Uterus (tissue), 4 donors: ENCODE data around the gene CDC25A. TPM values are rescaled to one million over a fixed set of nuclear protein-coding genes. Genes with fewer than 3 reads are reported as not detected.

ENCODE experiments used
- DNase-seq, 2 donors: peaks; one replicate each; pipeline ENCODE4 v3.0.0-alpha.2; 2019 to 2020
- H3K27ac ChIP-seq, 2 donors: fragments of 200-600 bp; sonication (generic); 1 replicate in 1 of 2; 2 replicates in 1 of 2; pipeline ENCODE4 v1.5.1; 2016 to 2018
- H3K27me3 ChIP-seq, 2 donors: fragments of 200-600 bp; sonication (generic); one replicate each; pipeline ENCODE4 v1.5.1; 2018 to 2019; ENCODE audit warnings: control low read depth in 1 of 2
- H3K36me3 ChIP-seq, 2 donors: fragments of 200-600 bp; sonication (generic); one replicate each; pipeline ENCODE4 v1.5.1; 2019; ENCODE audit warnings: control low read depth in 1 of 2
- H3K4me1 ChIP-seq, 2 donors: fragments of 200-600 bp; sonication (generic); one replicate each; pipeline ENCODE4 v1.5.1; 2018 to 2019; ENCODE audit warnings: control low read depth in 1 of 2
- H3K4me3 ChIP-seq, 2 donors: fragments of 200-600 bp; sonication (generic); 1 replicate in 1 of 2; 2 replicates in 1 of 2; pipeline ENCODE4 v1.5.1; 2018 to 2019; ENCODE audit warnings: mild to moderate bottlenecking in 1 of 2
- H3K9me3 ChIP-seq, 2 donors: fragments of 200-600 bp; sonication (generic); one replicate each; pipeline ENCODE4 v1.5.1; 2019; ENCODE audit warnings: control low read depth in 1 of 2
- POLR2A ChIP-seq, 2 donors: fragments of 450-650 bp; IDR thresholded peaks; one replicate each; pipeline ENCODE4 v1.6.1; 2016; ENCODE audit warnings: antibody characterized with exemption in 2 of 2, mild to moderate bottlenecking in 1 of 2, moderate library complexity in 1 of 2
- intact Hi-C: fragments of 100-400 bp; cut with DNase I; formaldehyde crosslinking; loops from one replicate; pipeline ENCODE4 v1.15.1; 2023; ENCODE audit warnings: low total_unique reads
- total RNA-seq, 4 donors: library from RNA; depleted of rRNA in 3 of 4; stranded (reverse); fragments of >200 nt in 3 of 4; gene quantifications; one replicate each; pipeline versions ENCODE4 v1.1.0 to v1.2.4, GENCODE V29; 2014 to 2023
- TF ChIP-seq, protein P1 (sequence below), 4 experiments: fragments of 200-600 bp in 2 of 4; fragments of 450-650 bp in 2 of 4; sonication (generic) in 2 of 4; IDR thresholded peaks; one replicate each; pipeline ENCODE4 v1.5.1; 2016 to 2019; ENCODE audit warnings: antibody characterized with exemption in 4 of 4, mild to moderate bottlenecking in 2 of 4, moderate library complexity in 1 of 4
- donor health status: DM: yes; HTN: yes; CAD: no.

CDC25A gene
- total RNA-seq, 4 donors from 2014 or later, result 0.67 to 10.5 TPM; not detected in 2

DNA sequence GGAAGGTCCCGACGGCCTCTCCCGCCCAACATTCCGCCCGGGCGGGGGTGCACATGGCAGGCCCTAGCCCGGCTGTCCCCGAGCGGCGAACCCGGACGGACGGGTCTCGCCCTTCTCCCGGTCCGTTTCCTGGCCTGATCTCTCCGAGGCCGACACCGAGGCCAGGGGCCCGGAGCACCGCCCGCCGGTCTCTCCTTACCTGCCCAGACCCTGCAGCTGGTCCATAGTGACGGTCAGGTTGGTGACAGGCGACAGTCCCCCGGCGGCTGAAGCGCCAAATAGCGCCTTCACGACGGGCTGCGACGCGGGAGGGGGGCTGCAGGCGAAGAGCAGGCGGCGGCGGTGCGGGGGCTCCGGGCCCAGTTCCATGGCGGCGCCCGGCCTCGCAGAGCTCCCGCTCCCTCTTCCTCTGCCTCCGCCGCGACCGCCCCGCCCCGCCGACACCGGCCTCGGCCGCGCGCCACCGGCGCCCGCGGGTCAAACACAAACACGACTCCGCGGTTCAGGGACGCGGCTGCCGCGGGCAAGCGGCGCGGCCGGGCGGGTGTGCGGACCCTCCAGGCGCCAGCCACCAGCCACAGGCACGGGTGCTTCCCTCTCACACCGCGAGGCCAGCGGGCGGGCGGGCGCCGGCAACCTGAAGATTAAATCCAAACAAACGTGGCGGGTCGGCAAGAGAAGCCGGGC, 495 bp downstream of the CDC25A start:
- Histone ChIP-seq H3K9me3 (no peaks in the 10 kb centered on the region), H3K4me3 (peak overlapping the region; percentile 59 to 61), H3K27me3 (no peaks in the 10 kb centered on the region), H3K27ac (peak overlapping the region in 1 of 2 donors; percentile 12), H3K36me3 (no peaks in the 10 kb centered on the region), H3K4me1 (peaks cover 0 to 5% of the 10 kb centered on the region in 2 donors)
- DNase-seq, result peak in 1 of 2 donors; percentile 23
- intact Hi-C loops, result no loop called here
- TF ChIP-seq, protein P1, sequence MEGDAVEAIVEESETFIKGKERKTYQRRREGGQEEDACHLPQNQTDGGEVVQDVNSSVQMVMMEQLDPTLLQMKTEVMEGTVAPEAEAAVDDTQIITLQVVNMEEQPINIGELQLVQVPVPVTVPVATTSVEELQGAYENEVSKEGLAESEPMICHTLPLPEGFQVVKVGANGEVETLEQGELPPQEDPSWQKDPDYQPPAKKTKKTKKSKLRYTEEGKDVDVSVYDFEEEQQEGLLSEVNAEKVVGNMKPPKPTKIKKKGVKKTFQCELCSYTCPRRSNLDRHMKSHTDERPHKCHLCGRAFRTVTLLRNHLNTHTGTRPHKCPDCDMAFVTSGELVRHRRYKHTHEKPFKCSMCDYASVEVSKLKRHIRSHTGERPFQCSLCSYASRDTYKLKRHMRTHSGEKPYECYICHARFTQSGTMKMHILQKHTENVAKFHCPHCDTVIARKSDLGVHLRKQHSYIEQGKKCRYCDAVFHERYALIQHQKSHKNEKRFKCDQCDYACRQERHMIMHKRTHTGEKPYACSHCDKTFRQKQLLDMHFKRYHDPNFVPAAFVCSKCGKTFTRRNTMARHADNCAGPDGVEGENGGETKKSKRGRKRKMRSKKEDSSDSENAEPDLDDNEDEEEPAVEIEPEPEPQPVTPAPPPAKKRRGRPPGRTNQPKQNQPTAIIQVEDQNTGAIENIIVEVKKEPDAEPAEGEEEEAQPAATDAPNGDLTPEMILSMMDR (IDR thresholded peaks at IDR 0.05), result no peak
- TF ChIP-seq POLR2A (IDR thresholded peaks at IDR 0.05), result peak in 1 of 2 donors; percentile 15

DNA sequence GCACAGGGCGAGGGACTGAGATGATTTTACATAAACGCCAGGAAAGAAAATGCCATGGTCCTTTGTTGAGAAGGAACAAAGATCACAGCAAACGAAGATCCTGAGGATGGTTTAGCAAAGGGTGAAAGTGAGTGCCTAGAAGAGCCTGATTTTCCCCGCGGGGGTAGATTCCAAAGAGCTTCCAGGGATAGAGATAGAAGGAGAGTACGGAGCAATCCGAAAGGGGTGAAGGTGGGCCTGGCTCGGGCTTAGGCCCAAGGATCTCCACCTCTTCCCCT, 977 bp downstream of the CDC25A start:
- no peaks in the 10 kb centered on the region for H3K27me3 ChIP-seq
- DNase-seq, result no peak
- TF ChIP-seq, protein P1 (IDR thresholded peaks at IDR 0.05), result no peak
- TF ChIP-seq POLR2A (IDR thresholded peaks at IDR 0.05), result no peak
- H3K36me3 ChIP-seq, result no peaks in the 10 kb centered on the region
- intact Hi-C loops, result no loop called here
- H3K4me1 ChIP-seq, result peaks cover 0 to 5% of the 10 kb centered on the region in 2 donors
- peak overlapping the region in 1 of 2 donors; percentile 12 for H3K27ac ChIP-seq
- no peaks in the 10 kb centered on the region for H3K9me3 ChIP-seq
- peak overlapping the region; percentile 59 to 61 for H3K4me3 ChIP-seq

DNA sequence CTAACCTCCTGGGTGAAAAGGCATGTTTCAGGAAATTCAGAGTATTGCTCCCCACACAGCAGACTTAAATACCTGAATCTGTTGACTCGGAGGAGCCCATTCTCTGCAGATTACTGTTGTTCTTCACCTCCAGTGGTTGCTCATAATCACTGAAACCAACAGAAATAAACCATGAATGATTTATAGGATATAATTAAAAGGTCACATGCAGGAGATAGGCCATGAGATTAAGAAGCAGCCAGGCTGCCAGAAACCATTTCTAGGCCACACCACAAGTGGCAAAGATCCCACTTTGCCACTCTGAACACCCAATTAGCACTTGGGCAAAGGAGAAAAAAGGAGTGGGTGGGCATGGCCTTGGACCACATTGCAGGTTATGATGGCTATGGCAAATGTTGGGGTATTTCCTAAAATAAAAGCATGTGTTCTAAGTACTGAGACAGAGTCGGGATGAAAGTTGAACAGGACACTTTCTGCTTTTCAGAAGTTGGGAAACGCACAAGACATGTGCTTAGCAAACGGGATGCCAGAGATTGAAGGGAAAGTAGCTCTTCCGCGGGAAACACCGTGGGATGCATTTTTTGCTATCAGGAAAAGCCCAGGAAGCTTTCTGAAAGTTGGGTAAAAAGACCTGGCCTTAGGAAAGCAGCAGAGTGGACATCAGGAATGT, 1.5 kb downstream of the CDC25A start:
- H3K4me1 ChIP-seq, result peaks cover 0 to 5% of the 10 kb centered on the region in 2 donors
- TF ChIP-seq, protein P1 (IDR thresholded peaks at IDR 0.05), result no peak
- TF ChIP-seq POLR2A (IDR thresholded peaks at IDR 0.05), result no peak
- intact Hi-C loops, result no loop called here
- H3K36me3 ChIP-seq, result no peaks in the 10 kb centered on the region
- no peaks in the 10 kb centered on the region for H3K9me3 ChIP-seq
- peak overlapping the region in 1 of 2 donors; percentile 61 for H3K4me3 ChIP-seq
- no peak for DNase-seq
- H3K27me3 ChIP-seq, result no peaks in the 10 kb centered on the region
- H3K27ac ChIP-seq, result no peak overlapping the region

DNA sequence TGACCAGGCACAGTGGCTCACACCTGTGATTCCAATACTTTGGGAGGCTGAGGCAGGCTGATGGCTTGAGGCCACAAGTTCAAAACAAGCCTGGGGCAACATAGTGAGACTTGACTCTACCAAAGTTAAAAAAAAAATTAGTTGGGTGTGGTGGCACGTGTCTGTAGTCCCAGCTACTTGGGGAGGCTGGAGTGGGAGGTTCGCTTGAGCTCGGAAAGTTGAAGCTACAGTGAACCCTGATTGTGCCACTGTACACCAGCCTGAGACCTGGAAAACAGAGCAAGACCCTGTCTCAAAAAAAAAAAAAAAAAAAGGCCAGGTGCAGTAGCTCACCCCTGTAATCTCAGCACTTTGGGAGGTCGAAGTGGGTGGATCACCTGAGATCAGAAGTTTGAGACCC, 3.1 kb downstream of the CDC25A start:
- TF ChIP-seq, protein P1 (IDR thresholded peaks at IDR 0.05), result no peak
- no peak for TF ChIP-seq POLR2A (IDR thresholded peaks at IDR 0.05)
- Histone ChIP-seq H3K9me3 (no peaks in the 10 kb centered on the region), H3K4me1 (peaks cover 0 to 5% of the 10 kb centered on the region in 2 donors), H3K36me3 (no peaks in the 10 kb centered on the region), H3K27me3 (no peaks in the 10 kb centered on the region), H3K27ac (no peak overlapping the region), H3K4me3 (no peak overlapping the region)
- no peak for DNase-seq
- intact Hi-C loops, result no loop called here

DNA sequence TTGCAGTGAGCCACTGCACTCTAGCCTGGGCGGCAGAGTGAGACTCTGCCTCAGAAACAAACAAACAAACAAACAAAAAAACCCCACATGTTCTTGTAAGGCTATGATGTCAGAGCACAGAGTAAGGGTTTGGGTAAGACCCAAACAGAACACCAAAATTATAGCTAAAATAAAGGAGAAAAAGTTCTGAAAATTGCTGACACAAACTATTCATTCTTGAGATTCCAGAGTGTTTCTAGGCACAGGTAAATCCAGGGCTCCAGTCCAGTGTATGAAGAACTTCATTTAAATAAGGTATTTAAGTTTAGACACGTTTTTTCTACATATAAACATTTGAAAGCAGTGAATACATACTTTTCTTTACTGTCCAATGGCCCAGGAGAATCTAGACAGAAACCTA, 3.9 kb downstream of the CDC25A start:
- no peak for TF ChIP-seq POLR2A (IDR thresholded peaks at IDR 0.05)
- TF ChIP-seq, protein P1 (IDR thresholded peaks at IDR 0.05), result no peak
- Histone ChIP-seq H3K36me3 (no peaks in the 10 kb centered on the region), H3K27ac (no peak overlapping the region), H3K9me3 (no peaks in the 10 kb centered on the region), H3K27me3 (no peaks in the 10 kb centered on the region), H3K4me1 (peaks cover 0 to 5% of the 10 kb centered on the region in 2 donors), H3K4me3 (no peak overlapping the region)
- DNase-seq, result no peak
- intact Hi-C loops, result no loop called here
